Left lung (tissue), 10 donors: Measurements from ENCODE around the gene PIAS3. TPM values are rescaled to one million over a fixed set of nuclear protein-coding genes. Genes with fewer than 3 reads are reported as not detected.

Experiments used
- ATAC-seq: fragments of 200-7000 bp; cut with Tn5 transposase; one replicate; pipeline ENCODE4 v1.9.1; 2020; ENCODE audit warnings: moderate library complexity
- DNase-seq, 4 donors: peaks; one replicate each; pipeline ENCODE4 v3.0.0-alpha.2; 2013 to 2020
- H3K27ac ChIP-seq, 2 donors: fragments of 200-600 bp; sonication (generic) in 1 of 2; one replicate each; pipeline versions ENCODE4 v1.5.0 to v1.8.0; 2020 to 2021
- H3K27me3 ChIP-seq, 2 donors: fragments of 200-600 bp; sonication (generic) in 1 of 2; one replicate each; pipeline versions ENCODE4 v1.5.0 to v1.8.0; 2020 to 2021
- H3K36me3 ChIP-seq, 2 donors: fragments of 200-600 bp; sonication (generic) in 1 of 2; one replicate each; pipeline versions ENCODE4 v1.5.0 to v1.8.0; 2020 to 2021
- H3K4me1 ChIP-seq, 2 donors: fragments of 200-600 bp; one replicate each; pipeline ENCODE4 v1.8.0; 2021
- H3K4me3 ChIP-seq, 2 donors: fragments of 200-600 bp; sonication (generic) in 1 of 2; one replicate each; pipeline versions ENCODE4 v1.5.0 to v1.8.0; 2020 to 2021; ENCODE audit warnings: mild to moderate bottlenecking in 1 of 2
- H3K9me3 ChIP-seq, 2 donors: fragments of 200-600 bp; sonication (generic) in 1 of 2; one replicate each; pipeline versions ENCODE4 v1.5.0 to v1.8.0; 2020 to 2021
- intact Hi-C, 2 donors: fragments of 100-400 bp; cut with DNase I; formaldehyde crosslinking; loops; one replicate each; pipeline versions ENCODE4 v1.11.2 to v1.14.2; 2022
- polyA plus RNA-seq, 6 donors: library from polyadenylated mRNA; unstranded; fragments of 120-200 nt; gene quantifications; one replicate each; pipeline ENCODE4 v1.2.1, GENCODE V29; 2013; ENCODE audit not compliant: insufficient read length in 6 of 6
- total RNA-seq, 2 donors: library from RNA; stranded (reverse); fragmentation: NEBNext Ultra II Directional; extraction: Animal tissue kit (Norgen Biotek cat#: 25700); gene quantifications; one replicate each; pipeline ENCODE4 v1.2.1, GENCODE V29; 2021
- TF ChIP-seq, protein P1 (sequence below), 2 donors: fragments of 200-600 bp; sonication (generic) in 1 of 2; IDR thresholded peaks; one replicate each; pipeline versions ENCODE4 v1.5.0 to v1.8.0; 2021; ENCODE audit warnings: antibody characterized with exemption in 2 of 2
- donor health status: DM: no; HTN: yes; CAD: no.
- donor health status: DM: no; HTN: no; CAD: no.

The PIAS3 gene
- total and polyA plus RNA-seq, 8 donors: 35.8 to 98.0 (median 69.6) TPM

DNA sequence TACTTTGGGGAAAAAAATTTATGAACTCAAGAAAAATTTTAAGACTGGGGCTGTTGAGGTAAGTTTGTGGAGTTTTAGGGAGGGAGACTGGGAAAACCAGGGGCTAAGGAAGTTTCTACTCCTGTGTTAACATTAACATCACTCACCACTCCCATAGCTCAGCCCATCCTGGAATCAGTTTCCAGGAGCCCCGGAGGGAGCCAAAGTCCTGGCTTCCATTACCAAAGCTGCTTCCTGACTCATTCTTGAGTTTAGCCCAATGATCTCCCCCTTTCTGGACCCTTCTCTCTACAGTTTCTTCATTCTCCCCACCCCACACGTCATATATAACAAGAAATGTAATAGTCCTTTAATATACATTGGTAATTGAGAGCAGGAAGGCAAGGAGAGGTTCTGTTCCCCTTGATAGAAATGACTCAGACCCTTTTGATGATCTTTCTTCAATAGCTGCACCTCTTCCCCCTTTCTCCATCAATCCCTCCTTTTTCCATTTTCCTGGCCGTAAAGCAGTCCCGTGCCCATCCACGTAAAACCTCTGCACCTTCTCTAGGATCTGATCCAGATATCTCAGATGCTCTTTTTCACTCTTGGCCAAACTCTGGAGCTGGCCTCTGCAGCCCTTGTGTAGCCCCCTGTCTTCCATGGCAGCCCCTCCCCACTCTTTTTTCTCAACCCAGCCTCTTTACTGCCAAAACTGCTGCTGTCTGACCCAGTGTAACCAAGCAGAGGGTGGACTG is 4.6 kb upstream of the PIAS3 start:
- Histone ChIP-seq H3K27me3 (no peaks in the 10 kb centered on the region), H3K36me3 (no peaks in the 10 kb centered on the region), H3K9me3 (no peaks in the 10 kb centered on the region), H3K4me1 (peaks cover 3 to 7% of the 10 kb centered on the region in 2 donors), H3K27ac (no peak overlapping the region), H3K4me3 (no peak overlapping the region)
- no peak for ATAC-seq
- no peak for DNase-seq
- intact Hi-C loops: no loop called here
- TF ChIP-seq, protein P1, sequence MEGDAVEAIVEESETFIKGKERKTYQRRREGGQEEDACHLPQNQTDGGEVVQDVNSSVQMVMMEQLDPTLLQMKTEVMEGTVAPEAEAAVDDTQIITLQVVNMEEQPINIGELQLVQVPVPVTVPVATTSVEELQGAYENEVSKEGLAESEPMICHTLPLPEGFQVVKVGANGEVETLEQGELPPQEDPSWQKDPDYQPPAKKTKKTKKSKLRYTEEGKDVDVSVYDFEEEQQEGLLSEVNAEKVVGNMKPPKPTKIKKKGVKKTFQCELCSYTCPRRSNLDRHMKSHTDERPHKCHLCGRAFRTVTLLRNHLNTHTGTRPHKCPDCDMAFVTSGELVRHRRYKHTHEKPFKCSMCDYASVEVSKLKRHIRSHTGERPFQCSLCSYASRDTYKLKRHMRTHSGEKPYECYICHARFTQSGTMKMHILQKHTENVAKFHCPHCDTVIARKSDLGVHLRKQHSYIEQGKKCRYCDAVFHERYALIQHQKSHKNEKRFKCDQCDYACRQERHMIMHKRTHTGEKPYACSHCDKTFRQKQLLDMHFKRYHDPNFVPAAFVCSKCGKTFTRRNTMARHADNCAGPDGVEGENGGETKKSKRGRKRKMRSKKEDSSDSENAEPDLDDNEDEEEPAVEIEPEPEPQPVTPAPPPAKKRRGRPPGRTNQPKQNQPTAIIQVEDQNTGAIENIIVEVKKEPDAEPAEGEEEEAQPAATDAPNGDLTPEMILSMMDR (IDR thresholded peaks at IDR 0.05): no peak

DNA sequence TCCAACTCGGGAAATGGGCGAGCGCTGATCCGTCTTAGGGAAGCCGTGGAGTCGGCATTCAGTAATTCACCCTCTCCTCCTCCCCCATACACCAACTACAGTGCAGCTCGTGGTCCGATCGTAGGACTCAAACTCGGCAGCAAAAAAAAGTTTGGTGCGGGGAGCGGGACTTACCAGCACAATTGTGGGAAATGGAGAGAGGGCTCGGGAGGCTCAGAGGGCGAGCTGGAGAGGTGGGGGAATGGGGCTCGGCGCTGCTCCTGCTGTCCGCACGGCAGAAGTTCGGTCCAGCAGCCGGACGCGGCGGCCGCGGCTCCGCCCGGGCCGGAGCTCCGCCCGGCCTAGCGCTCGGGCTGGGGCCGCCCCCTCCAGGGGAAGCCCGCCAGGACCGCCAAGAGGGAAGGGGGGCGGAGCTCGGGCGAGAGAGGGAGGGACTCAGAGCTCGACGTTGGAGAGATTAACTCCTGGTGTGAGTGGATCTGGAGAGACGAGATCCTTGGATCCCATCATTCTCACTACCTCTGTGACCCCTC is 676 bp upstream of the PIAS3 start:
- Histone ChIP-seq H3K9me3 (no peaks in the 10 kb centered on the region), H3K27me3 (no peaks in the 10 kb centered on the region), H3K4me3 (peak overlapping the region; percentile 84 to 85), H3K36me3 (peaks cover 0 to 24% of the 10 kb centered on the region in 2 donors), H3K27ac (peak overlapping the region; percentile 87 to 88), H3K4me1 (peaks cover 3 to 21% of the 10 kb centered on the region in 2 donors)
- DNase-seq (peak; percentile 89 to 97 (median 93)), ATAC-seq (peak; percentile 88)
- intact Hi-C loops: no loop called here
- TF ChIP-seq, protein P1 (IDR thresholded peaks at IDR 0.05): peak in 1 of 2 donors; percentile 11

DNA sequence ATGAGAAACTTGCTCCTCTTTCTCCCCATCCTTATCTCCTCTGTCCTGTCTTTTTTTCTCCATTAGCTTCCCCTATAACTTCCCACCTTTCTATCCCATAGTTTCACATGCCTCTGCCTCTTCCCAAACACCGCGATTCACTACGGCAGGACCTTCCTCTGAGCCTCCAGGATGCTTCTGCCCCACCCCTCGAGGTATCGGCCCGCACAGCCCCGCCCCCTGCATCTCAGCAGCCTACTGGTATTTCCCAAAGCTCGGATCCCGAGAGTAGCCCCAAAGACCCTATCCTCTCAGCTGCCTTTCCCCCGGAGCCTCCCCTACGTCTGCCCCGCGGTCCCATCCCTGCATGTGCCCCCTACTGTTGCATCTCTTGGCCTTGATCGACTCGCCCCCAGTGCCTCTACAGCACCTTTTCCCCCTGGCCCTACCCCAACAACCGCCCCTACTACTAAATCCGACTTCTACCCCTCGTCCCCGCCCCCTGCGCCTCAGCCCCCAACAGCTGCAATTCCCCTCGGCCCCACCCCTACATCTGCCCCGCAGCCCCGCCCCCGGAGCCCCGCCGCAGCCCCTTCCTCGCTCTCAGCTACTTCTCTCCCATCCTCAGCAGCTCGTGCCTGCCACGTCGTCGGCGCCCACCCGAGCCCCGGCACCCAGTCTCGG is 512 bp downstream of the PIAS3 start:
- Histone ChIP-seq H3K4me3 (peak overlapping the region; percentile 84 to 85), H3K9me3 (no peaks in the 10 kb centered on the region), H3K27ac (peak overlapping the region; percentile 87 to 88), H3K4me1 (peaks cover 3 to 21% of the 10 kb centered on the region in 2 donors), H3K36me3 (peaks cover 0 to 36% of the 10 kb centered on the region in 2 donors), H3K27me3 (no peaks in the 10 kb centered on the region)
- peak; percentile 37 for ATAC-seq
- peak in 2 of 4 donors; percentile 64 to 88 for DNase-seq
- TF ChIP-seq, protein P1 (IDR thresholded peaks at IDR 0.05): no peak
- intact Hi-C loops: no loop called here

DNA sequence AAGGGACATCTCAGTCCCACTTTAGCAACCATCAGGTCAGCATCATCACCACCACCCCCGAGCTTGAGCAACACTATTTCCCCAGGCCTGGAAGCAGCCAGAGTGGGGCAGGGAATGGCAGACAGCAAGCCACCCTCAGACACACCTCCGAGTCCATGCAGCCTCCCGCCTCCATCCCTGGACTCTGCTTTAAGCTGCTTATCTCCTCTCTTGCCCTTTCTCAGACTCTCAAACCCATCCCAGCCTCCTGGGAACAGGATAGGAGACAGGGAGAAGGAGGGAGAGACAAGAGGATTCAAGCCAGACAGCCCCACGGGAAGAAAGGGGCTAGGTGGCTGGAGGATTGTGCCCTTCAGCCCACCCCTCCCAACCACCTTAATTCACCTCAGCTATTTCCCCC is 1.7 kb downstream of the PIAS3 start:
- Histone ChIP-seq H3K27me3 (no peaks in the 10 kb centered on the region), H3K9me3 (no peaks in the 10 kb centered on the region), H3K4me1 (peaks cover 3 to 21% of the 10 kb centered on the region in 2 donors), H3K27ac (no peak overlapping the region), H3K36me3 (peaks cover 0 to 48% of the 10 kb centered on the region in 2 donors), H3K4me3 (no peak overlapping the region)
- no peak for DNase-seq
- no peak for ATAC-seq
- TF ChIP-seq, protein P1 (IDR thresholded peaks at IDR 0.05): no peak
- intact Hi-C loops: no loop called here

DNA sequence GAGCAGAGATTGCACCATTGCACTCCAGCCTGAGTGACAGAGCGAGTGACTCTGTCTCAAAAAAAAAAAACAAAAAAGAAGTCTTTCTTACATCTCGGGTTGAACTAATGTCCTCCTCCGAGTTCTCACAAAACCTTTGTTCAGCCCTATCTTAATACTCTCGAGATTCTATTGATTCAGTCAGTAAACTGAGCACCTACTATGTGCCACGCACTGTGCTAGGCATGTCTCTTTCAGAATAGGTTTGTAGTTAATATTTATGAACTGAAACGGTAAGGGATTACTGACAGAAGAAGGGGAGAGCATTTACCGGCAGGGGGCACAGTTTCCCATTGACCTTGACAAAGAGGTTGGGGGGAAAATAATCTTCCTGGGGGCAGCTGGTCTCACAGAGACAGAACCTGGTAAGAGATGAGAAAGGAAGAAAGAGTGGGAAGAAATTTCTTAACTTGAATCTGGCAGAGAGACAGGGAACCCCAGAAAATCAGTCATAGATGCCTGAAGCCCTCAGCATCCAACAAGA is 3.4 kb downstream of the PIAS3 start:
- H3K36me3 ChIP-seq: peaks cover 1 to 64% of the 10 kb centered on the region in 2 donors
- TF ChIP-seq, protein P1 (IDR thresholded peaks at IDR 0.05): no peak
- no peaks in the 10 kb centered on the region for H3K9me3 ChIP-seq
- no peak overlapping the region for H3K4me3 ChIP-seq
- peaks cover 3 to 21% of the 10 kb centered on the region in 2 donors for H3K4me1 ChIP-seq
- intact Hi-C loops: no loop called here
- DNase-seq: no peak
- H3K27me3 ChIP-seq: no peaks in the 10 kb centered on the region
- ATAC-seq: no peak
- no peak overlapping the region for H3K27ac ChIP-seq
